ENCODE measurements around the gene TNFRSF12A. TPM values are rescaled to one million over a fixed set of nuclear protein-coding genes. Genes with fewer than 3 reads are reported as not detected.

TNFRSF12A gene
- total and polyA plus RNA-seq, 2 of the 13 experiments (the other 11 are each of a cell fraction or from before 2014, with no cell fraction given), result 61.9 to 66.0 TPM

DNA sequence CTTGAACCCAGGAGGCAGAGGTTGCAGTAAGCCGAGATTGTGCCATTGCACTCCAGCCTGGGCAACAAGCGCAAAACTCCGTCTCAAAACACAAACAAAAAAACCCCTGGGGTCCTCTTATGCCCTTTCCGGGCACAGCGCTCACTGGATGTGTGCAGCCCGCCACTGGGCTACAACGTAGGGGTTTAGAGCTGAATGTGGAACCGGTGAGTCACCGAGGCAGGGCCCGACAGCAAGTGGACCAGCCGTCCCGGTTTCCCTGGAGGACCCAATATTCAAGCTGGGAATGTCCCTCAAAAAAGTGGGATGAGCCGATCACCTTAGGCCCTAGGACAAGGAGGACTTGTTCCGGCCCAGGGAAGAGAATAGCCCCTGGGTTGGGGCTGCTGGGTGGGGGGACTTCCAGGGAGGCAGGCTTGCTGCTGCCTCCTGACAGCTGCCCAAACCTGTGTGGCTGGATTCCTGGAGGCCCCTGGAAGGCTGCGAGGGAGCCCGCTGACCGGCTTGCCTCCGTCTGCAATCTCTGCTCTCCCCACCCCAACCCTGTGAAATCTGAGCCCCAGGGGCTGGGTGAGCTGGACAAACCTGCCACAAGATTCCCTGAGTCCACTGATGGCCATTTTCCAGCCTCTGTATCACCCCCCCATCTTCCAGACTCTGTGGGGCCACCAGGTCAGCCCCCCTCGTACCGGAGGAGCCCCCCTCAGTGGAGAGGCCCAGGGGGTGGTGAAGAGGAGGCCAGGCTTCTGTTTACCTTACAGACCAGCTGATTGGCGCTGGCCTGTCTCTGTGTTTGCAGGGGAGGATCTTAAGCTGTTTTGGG is 10.4 kb upstream of the TNFRSF12A start (continued):
- TF ChIP-seq KDM2A (CRISPR knock-in tag; IDR thresholded peaks at IDR 0.05; ENCODE audit: borderline replicate concordance, low read depth), result peak; percentile 50; the same call in 1 of the 2 replicates
- peak; percentile 45 for TF ChIP-seq SAP130 (CRISPR knock-in tag; IDR thresholded peaks at IDR 0.05; ENCODE audit: low read depth)
- TF ChIP-seq, protein P1, sequence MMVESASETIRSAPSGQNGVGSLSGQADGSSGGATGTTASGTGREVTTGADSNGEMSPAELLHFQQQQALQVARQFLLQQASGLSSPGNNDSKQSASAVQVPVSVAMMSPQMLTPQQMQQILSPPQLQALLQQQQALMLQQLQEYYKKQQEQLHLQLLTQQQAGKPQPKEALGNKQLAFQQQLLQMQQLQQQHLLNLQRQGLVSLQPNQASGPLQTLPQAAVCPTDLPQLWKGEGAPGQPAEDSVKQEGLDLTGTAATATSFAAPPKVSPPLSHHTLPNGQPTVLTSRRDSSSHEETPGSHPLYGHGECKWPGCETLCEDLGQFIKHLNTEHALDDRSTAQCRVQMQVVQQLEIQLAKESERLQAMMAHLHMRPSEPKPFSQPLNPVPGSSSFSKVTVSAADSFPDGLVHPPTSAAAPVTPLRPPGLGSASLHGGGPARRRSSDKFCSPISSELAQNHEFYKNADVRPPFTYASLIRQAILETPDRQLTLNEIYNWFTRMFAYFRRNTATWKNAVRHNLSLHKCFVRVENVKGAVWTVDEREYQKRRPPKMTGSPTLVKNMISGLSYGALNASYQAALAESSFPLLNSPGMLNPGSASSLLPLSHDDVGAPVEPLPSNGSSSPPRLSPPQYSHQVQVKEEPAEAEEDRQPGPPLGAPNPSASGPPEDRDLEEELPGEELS (CRISPR knock-in tag; IDR thresholded peaks at IDR 0.05), result peak; percentile 34; the same call in 1 of the 2 replicates
- TF ChIP-seq ZSCAN31 (CRISPR knock-in tag; IDR thresholded peaks at IDR 0.05; ENCODE audit: low read depth), result no peak
- TF ChIP-seq KAT8 (CRISPR knock-in tag; IDR thresholded peaks at IDR 0.05), result 0 out of 2 replicates have a peak, but pooled peaks have one; percentile 29
- TF ChIP-seq ZNF33A (CRISPR knock-in tag; IDR thresholded peaks at IDR 0.05; ENCODE audit: borderline replicate concordance), result 0 out of 2 replicates have a peak, but pooled peaks have one; percentile 50
- TF ChIP-seq PHF21A (CRISPR knock-in tag; IDR thresholded peaks at IDR 0.05), result peak; percentile 75
- TF ChIP-seq, protein P2, sequence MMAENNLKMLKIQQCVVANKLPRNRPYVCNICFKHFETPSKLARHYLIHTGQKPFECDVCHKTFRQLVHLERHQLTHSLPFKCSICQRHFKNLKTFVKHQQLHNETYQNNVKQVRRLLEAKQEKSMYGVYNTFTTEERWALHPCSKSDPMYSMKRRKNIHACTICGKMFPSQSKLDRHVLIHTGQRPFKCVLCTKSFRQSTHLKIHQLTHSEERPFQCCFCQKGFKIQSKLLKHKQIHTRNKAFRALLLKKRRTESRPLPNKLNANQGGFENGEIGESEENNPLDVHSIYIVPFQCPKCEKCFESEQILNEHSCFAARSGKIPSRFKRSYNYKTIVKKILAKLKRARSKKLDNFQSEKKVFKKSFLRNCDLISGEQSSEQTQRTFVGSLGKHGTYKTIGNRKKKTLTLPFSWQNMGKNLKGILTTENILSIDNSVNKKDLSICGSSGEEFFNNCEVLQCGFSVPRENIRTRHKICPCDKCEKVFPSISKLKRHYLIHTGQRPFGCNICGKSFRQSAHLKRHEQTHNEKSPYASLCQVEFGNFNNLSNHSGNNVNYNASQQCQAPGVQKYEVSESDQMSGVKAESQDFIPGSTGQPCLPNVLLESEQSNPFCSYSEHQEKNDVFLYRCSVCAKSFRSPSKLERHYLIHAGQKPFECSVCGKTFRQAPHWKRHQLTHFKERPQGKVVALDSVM (CRISPR knock-in tag; IDR thresholded peaks at IDR 0.05), result peak; percentile 80
- TF ChIP-seq NR2F6 (IDR thresholded peaks at IDR 0.05), result peak; percentile 52
- 0 out of 2 replicates have a peak, but pooled peaks have one; percentile 12 for TF ChIP-seq NR2F6 (CRISPR knock-in tag; IDR thresholded peaks at IDR 0.05)
- TF ChIP-seq ATRX (CRISPR knock-in tag; IDR thresholded peaks at IDR 0.05; ENCODE audit: borderline replicate concordance), result no peak
- no peak for TF ChIP-seq NFE2L2 (IDR thresholded peaks at IDR 0.05; ENCODE audit: low read length)
- TF ChIP-seq, protein P3, sequence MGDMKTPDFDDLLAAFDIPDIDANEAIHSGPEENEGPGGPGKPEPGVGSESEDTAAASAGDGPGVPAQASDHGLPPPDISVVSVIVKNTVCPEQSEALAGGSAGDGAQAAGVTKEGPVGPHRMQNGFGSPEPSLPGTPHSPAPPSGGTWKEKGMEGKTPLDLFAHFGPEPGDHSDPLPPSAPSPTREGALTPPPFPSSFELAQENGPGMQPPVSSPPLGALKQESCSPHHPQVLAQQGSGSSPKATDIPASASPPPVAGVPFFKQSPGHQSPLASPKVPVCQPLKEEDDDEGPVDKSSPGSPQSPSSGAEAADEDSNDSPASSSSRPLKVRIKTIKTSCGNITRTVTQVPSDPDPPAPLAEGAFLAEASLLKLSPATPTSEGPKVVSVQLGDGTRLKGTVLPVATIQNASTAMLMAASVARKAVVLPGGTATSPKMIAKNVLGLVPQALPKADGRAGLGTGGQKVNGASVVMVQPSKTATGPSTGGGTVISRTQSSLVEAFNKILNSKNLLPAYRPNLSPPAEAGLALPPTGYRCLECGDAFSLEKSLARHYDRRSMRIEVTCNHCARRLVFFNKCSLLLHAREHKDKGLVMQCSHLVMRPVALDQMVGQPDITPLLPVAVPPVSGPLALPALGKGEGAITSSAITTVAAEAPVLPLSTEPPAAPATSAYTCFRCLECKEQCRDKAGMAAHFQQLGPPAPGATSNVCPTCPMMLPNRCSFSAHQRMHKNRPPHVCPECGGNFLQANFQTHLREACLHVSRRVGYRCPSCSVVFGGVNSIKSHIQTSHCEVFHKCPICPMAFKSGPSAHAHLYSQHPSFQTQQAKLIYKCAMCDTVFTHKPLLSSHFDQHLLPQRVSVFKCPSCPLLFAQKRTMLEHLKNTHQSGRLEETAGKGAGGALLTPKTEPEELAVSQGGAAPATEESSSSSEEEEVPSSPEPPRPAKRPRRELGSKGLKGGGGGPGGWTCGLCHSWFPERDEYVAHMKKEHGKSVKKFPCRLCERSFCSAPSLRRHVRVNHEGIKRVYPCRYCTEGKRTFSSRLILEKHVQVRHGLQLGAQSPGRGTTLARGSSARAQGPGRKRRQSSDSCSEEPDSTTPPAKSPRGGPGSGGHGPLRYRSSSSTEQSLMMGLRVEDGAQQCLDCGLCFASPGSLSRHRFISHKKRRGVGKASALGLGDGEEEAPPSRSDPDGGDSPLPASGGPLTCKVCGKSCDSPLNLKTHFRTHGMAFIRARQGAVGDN (CRISPR knock-in tag; IDR thresholded peaks at IDR 0.05), result peak; percentile 68
- TF ChIP-seq ZNF333 (CRISPR knock-in tag; IDR thresholded peaks at IDR 0.05; ENCODE audit: borderline replicate concordance), result no peak
- 0 out of 2 replicates have a peak, but pooled peaks have one; percentile 26 for TF ChIP-seq ZNF296 (CRISPR knock-in tag; conservative IDR thresholded peaks at IDR 0.05)
- 0 out of 2 replicates have a peak, but pooled peaks have one; percentile 19 for TF ChIP-seq TAF1 (CRISPR knock-in tag; IDR thresholded peaks at IDR 0.05)
- TF ChIP-seq, protein P4, sequence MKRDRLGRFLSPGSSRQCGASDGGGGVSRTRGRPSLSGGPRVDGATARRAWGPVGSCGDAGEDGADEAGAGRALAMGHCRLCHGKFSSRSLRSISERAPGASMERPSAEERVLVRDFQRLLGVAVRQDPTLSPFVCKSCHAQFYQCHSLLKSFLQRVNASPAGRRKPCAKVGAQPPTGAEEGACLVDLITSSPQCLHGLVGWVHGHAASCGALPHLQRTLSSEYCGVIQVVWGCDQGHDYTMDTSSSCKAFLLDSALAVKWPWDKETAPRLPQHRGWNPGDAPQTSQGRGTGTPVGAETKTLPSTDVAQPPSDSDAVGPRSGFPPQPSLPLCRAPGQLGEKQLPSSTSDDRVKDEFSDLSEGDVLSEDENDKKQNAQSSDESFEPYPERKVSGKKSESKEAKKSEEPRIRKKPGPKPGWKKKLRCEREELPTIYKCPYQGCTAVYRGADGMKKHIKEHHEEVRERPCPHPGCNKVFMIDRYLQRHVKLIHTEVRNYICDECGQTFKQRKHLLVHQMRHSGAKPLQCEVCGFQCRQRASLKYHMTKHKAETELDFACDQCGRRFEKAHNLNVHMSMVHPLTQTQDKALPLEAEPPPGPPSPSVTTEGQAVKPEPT (CRISPR knock-in tag; IDR thresholded peaks at IDR 0.05; ENCODE audit: low read depth), result 0 out of 2 replicates have a peak, but pooled peaks have one; percentile 36
- TF ChIP-seq SIX4 (CRISPR knock-in tag; IDR thresholded peaks at IDR 0.05), result peak; percentile 78; the same call in 1 of the 2 replicates
- peak; percentile 36 for TF ChIP-seq AGO2 (optimal IDR thresholded peaks at IDR 0.05; ENCODE audit: low read depth, low read length)

Data from HepG2 (cell line).